Measurements from ENCODE around the gene SNAPC5.

Gene SNAPC5

GRCh38 chr15:66456211-66456610 lies 41.4 kb downstream of the SNAPC5 start:
- DNase-seq (ENCODE audit: low spot score) = no peak

DNA sequence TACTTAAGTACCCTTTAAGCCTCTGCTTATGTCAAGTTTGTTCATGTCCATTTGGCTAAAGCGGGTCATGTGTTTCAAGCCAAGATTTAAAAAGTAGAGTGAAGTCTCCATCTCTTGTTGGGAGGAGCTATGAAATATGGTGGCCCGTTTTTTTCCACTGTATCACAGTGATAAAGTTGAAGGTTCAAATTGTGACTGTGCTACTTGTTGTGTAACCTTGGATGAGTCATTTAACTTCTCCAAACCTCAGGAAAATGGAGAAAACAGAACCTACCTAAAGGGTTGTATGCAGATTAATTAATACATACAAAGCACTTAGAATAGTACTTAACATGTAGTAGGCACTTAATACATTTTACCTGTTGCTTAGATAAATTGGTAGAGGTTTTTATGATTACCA lies 43.4 kb downstream of the SNAPC5 start:
- DNase-seq (ENCODE audit: low spot score) = no peak

DNA sequence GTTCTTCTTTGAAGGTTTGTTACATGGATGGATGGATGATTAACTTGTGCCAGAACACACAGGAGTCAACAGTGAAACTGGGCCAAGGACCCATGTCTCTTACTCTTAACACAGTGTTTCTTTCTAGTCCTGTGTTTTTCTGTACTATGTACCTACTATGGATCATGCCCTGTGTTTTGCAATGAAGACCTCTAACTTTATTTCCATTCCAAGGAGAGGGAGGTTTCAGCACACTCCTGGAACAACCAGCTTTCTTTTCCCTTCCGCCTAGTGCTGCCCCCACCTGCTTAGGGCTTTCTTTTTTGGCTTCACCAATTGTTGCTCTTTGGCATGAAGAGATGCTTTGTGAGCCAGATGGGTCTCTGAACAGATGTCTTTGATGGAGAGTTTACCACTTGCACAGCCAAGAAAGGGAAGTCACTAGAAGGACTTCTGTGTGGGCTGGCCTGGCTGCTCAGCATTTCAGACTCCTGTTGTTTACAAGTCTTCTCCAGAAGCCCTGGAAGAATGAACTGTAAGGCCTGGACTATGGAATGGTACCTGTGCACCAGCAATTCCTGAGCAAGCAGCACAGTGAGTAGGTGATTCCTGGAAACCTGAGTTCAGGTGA lies 44.5 kb downstream of the SNAPC5 start:
- no peak for DNase-seq (ENCODE audit: low spot score)

GRCh38 chr15:66452420-66452819 lies 45.1 kb downstream of the SNAPC5 start:
- no peak for DNase-seq (ENCODE audit: low spot score)
